ENCODE results near the gene C16orf74.

C16orf74 gene

DNA sequence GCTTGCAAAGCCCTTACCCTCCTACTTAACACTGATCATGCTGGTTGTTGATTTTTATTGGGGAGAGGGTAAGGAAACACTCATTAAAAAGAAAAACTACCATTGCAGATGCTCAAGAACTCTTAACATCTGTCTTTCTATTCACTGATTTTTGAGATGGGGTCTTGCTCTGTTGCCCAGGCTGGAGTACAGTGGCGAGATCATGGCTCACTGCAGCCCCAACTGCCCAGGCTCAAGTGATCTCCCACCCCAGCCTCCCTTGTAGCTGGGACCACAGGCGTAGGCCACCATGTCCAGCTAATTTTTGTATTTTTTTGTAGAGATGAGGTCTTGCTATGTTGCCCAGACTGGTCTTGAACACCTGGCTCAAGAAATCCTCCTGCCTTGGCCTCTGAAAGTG, 33.9 kb upstream of the C16orf74 start:
- TF ChIP-seq, protein P1, sequence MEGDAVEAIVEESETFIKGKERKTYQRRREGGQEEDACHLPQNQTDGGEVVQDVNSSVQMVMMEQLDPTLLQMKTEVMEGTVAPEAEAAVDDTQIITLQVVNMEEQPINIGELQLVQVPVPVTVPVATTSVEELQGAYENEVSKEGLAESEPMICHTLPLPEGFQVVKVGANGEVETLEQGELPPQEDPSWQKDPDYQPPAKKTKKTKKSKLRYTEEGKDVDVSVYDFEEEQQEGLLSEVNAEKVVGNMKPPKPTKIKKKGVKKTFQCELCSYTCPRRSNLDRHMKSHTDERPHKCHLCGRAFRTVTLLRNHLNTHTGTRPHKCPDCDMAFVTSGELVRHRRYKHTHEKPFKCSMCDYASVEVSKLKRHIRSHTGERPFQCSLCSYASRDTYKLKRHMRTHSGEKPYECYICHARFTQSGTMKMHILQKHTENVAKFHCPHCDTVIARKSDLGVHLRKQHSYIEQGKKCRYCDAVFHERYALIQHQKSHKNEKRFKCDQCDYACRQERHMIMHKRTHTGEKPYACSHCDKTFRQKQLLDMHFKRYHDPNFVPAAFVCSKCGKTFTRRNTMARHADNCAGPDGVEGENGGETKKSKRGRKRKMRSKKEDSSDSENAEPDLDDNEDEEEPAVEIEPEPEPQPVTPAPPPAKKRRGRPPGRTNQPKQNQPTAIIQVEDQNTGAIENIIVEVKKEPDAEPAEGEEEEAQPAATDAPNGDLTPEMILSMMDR (IDR thresholded peaks at IDR 0.05; ENCODE audit: low read depth, low read length, poor library complexity, severe bottlenecking): no peak
- TF ChIP-seq EZH2phosphoT487 (IDR thresholded peaks at IDR 0.05; ENCODE audit: borderline replicate concordance, low read length): no peak
- Histone ChIP-seq H3K79me2 (ENCODE audit: control insufficient read depth, low read length) (peaks cover 27% of the 10 kb centered on the region), H3K4me3 (ENCODE audit: low read length) (no peak overlapping the region), H3K4me2 (ENCODE audit: low read length) (no peak overlapping the region), H3K4me1 (ENCODE audit: control insufficient read depth, low read length) (no peaks in the 10 kb centered on the region), H3K27me3 (ENCODE audit: control insufficient read depth, low read length) (no peaks in the 10 kb centered on the region), H3K27ac (ENCODE audit: low read depth, low read length) (no peak overlapping the region), H3K36me3 (ENCODE audit: control insufficient read depth, low read length) (peaks cover 67% of the 10 kb centered on the region), H3K9me2 (replicated peaks; ENCODE audit: control insufficient read depth, low read length) (no peaks in the 10 kb centered on the region), H4K20me1 (ENCODE audit: control insufficient read depth, insufficient read depth, low read depth, low read length) (no peaks in the 10 kb centered on the region), H3F3A (ENCODE audit: control insufficient read depth, insufficient read depth) (no peaks in the 10 kb centered on the region), H3K9me3 (ENCODE audit: control insufficient read depth, insufficient read depth, low read length) (no peaks in the 10 kb centered on the region)

DNA sequence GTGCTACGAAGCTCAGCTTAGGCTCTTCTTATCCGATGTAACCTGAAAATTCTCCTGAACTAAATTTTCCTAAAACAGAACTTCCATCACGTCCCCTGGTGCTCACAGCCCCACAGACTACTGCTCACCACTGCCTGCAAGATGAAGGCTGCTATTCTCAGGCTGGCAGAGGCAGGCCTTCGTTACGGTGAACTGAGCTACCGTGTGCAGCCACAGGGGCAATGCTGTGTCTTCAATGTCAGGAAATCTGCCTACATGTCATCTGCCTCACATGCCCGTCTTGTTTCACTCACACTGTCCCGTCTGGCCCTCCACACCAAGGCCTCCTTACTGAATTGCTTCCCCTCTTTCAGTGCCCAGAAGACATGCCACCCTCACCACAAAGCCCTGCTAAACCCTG, 32.5 kb upstream of the C16orf74 start:
- Histone ChIP-seq H3F3A (ENCODE audit: control insufficient read depth, insufficient read depth) (no peaks in the 10 kb centered on the region), H3K9me3 (ENCODE audit: control insufficient read depth, insufficient read depth, low read length) (no peaks in the 10 kb centered on the region), H3K4me1 (ENCODE audit: control insufficient read depth, low read length) (no peaks in the 10 kb centered on the region), H4K20me1 (ENCODE audit: control insufficient read depth, insufficient read depth, low read depth, low read length) (no peaks in the 10 kb centered on the region), H3K27me3 (ENCODE audit: control insufficient read depth, low read length) (no peaks in the 10 kb centered on the region), H3K36me3 (ENCODE audit: control insufficient read depth, low read length) (peaks cover 72% of the 10 kb centered on the region), H3K79me2 (ENCODE audit: control insufficient read depth, low read length) (peaks cover 17% of the 10 kb centered on the region), H3K9me2 (replicated peaks; ENCODE audit: control insufficient read depth, low read length) (no peaks in the 10 kb centered on the region), H3K4me3 (ENCODE audit: low read length) (no peak overlapping the region), H3K27ac (ENCODE audit: low read depth, low read length) (no peak overlapping the region), H3K4me2 (ENCODE audit: low read length) (no peak overlapping the region)
- TF ChIP-seq, protein P1 (IDR thresholded peaks at IDR 0.05; ENCODE audit: low read depth, low read length, poor library complexity, severe bottlenecking): no peak
- TF ChIP-seq EZH2phosphoT487 (IDR thresholded peaks at IDR 0.05; ENCODE audit: borderline replicate concordance, low read length): no peak

DNA sequence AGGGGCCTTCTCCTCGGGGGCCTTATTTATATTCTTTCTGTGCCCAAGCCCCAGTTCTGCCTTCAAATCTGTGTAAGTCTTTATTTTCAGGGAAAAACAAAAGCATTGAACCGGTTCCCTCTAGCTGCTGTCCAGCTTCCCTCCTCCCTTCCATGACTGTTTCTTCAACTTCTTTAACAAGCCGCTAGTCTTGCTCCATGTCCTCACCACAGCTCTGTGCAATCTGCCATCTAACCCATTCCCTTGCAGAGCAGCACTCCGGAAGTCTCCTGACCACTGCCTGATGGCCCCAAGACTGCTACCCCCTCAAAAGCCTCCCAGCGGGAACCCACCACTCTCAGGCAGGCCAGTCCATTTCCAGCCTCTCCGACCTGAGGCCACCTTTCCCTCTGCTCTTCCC, 31.6 kb upstream of the C16orf74 start:
- Histone ChIP-seq H3K4me3 (ENCODE audit: low read length) (no peak overlapping the region), H3K79me2 (ENCODE audit: control insufficient read depth, low read length) (peaks cover 17% of the 10 kb centered on the region), H3K27me3 (ENCODE audit: control insufficient read depth, low read length) (no peaks in the 10 kb centered on the region), H3K4me2 (ENCODE audit: low read length) (no peak overlapping the region), H3F3A (ENCODE audit: control insufficient read depth, insufficient read depth) (no peaks in the 10 kb centered on the region), H3K9me2 (replicated peaks; ENCODE audit: control insufficient read depth, low read length) (no peaks in the 10 kb centered on the region), H3K36me3 (ENCODE audit: control insufficient read depth, low read length) (peaks cover 72% of the 10 kb centered on the region), H3K4me1 (ENCODE audit: control insufficient read depth, low read length) (no peaks in the 10 kb centered on the region), H3K27ac (ENCODE audit: low read depth, low read length) (no peak overlapping the region), H4K20me1 (ENCODE audit: control insufficient read depth, insufficient read depth, low read depth, low read length) (no peaks in the 10 kb centered on the region), H3K9me3 (ENCODE audit: control insufficient read depth, insufficient read depth, low read length) (no peaks in the 10 kb centered on the region)
- TF ChIP-seq, protein P1 (IDR thresholded peaks at IDR 0.05; ENCODE audit: low read depth, low read length, poor library complexity, severe bottlenecking): no peak
- no peak for TF ChIP-seq EZH2phosphoT487 (IDR thresholded peaks at IDR 0.05; ENCODE audit: borderline replicate concordance, low read length)
